Activated effector memory CD4-positive, alpha-beta T cell treated with anti-CD3 and anti-CD28 coated beads, Interleukin-2, amount 50 U/mL, for 16 hours (primary cell): ENCODE data around the gene ZNF827.

Source experiments
- DNase-seq: peaks from one replicate; pipeline ENCODE4 v3.0.0-alpha.2; 2020

Gene ZNF827

DNA sequence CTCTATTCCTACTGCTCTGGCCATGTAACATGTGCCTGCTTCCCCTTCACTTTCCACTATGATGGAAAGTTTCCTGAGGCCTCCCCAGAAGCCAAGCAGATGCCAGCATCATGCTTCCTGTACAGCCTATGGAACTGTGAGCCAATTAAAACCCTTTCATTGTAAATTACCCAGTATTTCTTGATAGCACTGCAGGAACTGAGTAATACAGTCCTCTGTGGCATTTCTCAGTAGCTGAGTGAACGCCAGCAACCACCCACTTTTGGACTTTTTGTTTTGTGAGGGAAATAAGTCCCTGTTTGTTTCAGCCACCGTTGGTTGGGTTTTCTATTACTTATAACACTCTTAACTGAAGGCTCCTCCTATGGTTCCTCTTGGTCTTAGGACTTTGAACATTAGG, 154.6 kb downstream of the ZNF827 start:
- no peak for DNase-seq

DNA sequence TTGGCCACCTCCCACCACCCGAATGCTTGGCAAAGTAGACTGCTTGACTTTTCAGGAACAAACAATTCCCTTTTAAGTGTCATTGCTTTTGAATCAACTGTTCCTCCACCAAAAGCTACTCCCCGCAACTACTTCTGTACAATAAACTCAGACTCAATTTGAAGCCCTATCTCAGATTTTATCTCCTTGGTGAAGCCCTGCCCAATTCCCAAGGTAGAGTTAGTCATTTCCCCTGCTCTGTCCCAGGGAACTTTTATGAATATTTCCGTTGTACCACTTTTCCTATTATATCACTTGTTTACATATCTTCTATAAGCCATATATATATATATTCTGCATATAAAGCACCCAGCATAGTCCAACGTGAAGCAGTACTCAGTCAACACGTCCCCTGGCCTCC, 155.9 kb downstream of the ZNF827 start:
- DNase-seq, result no peak

GRCh38 chr4:145781351-145781750, 157.3 kb downstream of the ZNF827 start:
- no peak for DNase-seq

DNA sequence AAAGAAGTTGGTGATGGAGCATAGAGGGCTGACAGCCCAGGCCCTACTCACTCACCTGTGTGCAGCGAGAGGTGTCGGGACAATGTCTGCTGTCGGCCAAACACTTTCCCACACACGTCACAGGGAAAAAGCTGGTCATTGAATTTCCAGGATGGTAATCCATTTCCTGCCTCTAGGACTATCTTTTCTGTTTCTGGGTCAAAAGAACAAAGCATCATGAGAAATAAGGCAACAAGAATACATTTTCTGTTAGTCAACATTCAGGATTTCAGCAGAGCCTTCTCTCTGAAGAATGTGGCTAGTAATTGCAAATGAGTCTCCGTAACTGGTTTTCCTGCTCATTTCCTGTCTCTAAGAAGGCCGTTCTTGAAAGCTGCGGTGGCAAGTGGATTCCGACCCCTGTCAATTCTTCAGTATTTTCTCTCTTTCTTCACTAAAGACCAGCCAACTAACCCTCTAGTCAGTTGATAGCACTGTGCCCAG, 159.3 kb downstream of the ZNF827 start:
- no peak for DNase-seq

- no peak for DNase-seq
These were observed 162.4 kb downstream of the ZNF827 start for GRCh38 chr4:145776208-145776607.

DNA sequence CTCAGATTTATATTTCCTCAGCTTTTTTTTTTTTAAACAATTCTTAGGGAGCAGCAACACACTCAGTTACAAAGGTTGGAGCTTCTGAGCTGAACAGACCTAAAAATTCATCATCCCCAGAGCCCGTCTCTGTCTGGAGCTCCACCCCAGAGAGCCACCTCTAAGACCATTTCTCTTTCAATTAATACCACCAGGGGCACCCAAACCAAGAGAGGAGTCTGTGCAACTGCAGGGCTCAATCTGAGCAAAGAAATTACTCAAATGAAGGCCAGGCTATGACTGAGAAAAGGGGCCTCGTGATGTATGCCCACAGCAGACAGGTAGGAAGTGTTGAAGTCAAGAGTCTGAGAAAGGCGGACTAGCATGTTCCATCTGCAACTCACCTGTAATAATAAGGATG, 163.2 kb downstream of the ZNF827 start:
- no peak for DNase-seq

- no peak for DNase-seq
These were observed 164.2 kb downstream of the ZNF827 start for GRCh38 chr4:145774473-145774872.

- no peak for DNase-seq
These were observed 164.9 kb downstream of the ZNF827 start for GRCh38 chr4:145773581-145774234.

DNA sequence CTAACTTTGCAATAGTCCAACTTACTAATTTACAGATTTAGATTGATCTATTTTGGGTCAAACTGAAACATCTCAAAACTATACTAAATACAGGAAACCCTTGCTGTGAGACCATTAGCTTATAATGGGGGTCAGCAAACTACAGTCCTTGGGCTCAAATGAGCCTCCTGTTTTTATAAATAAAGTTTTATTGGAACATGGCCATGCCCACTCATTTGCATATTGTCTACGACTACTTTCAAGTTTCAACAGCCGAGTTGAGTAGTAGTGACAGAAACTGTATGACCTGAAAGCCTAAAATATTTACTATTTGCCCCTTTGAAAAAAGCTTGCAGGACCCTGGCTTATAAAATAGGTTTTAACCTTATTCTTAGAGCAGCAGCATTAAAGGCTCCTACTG, 166.3 kb downstream of the ZNF827 start:
- DNase-seq, result no peak

- no peak for DNase-seq
These were observed 168.5 kb downstream of the ZNF827 start for GRCh38 chr4:145770124-145770523.

- DNase-seq, result no peak
These were observed 169.1 kb downstream of the ZNF827 start for GRCh38 chr4:145769450-145770037.

DNA sequence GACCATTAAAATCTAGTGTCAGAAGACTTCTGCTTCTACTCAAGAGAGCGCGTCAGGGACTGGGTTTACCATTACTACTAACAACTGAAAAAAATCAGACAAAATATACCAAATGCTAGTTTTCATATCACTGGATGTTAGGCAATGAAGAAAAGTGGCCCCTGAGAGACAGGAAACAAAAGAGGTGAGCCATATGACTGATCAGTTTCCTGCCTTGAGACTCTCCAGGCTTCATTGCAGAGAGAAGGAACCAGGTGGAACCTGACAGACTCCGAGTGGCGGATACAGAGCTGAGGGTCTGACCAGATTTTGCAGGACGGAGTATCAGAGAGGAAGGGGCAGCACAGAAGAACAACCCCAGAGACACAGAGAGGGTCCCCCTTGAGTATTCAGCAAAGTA, 172.3 kb downstream of the ZNF827 start:
- no peak for DNase-seq

- DNase-seq, result no peak
These were observed 175.2 kb downstream of the ZNF827 start for GRCh38 chr4:145763399-145763798.

DNA sequence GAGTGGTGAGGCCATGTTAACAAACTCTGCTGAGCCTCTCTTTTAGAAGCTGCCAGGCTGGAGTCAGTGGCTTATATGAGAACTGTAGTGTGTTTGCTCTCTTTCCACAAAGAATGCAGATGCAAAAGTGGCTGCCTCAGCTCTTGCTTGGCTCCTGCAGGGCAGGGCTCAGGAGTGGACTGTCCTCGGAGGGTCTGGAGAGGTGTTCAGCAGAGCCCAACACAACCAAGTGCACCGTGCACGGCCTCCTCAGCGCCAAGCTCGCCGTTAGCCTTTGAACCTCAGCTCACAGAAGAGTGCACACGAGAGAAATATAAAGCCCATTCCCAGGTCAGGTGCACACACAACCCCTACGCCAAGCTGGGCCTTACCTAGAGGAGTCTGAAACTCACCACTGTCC, 175.9 kb downstream of the ZNF827 start:
- no peak for DNase-seq

DNA sequence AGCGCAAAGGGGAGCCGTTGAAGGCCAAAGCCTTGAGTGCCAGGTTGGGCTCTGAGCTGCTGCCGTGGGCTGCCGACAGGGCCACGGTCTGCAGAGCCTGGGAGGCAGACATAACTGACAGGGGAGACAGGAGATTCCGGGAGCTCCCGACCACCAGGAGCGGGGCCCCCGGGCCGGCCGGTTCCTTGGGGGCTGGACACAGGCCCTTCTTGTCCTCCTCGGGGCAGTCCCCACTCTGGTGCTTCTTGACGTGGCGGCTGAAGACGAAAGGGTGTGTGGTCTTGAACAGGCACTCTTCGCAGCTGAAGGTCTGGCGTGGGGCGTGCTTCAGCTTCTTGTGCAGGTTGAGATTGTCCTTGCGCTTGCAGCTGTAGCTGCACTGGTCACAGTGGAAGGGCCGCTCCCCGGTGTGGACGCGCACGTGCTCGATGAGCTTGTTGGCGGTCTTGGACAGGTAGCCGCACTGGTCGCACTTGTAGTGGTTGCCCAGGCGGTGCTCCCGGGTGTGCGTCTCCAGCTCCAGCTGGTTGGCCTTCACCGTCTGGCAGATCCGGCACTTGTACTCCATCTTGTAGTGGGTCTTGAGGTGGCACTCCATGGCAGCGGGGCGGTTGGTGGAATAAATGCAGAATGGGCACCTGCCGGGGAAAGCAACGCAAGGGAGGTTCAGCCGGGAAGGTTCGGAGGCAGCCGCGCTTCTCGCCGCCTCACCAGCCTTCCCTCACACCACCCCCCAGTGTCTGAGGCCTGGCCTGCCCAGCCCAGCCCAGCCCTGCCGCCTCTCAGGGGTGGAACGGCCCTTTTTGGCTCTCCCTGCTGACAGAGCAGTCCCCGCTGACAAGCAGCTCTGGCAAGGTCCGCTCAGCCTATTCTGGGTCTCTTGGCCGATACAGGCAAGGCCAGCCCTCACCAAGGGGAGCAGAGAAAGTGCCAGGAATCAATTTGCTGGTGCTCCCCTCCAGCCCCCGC, 177.4 kb downstream of the ZNF827 start:
- no peak for DNase-seq

GRCh38 chr4:145760176-145760575, 178.4 kb downstream of the ZNF827 start:
- no peak for DNase-seq

DNA sequence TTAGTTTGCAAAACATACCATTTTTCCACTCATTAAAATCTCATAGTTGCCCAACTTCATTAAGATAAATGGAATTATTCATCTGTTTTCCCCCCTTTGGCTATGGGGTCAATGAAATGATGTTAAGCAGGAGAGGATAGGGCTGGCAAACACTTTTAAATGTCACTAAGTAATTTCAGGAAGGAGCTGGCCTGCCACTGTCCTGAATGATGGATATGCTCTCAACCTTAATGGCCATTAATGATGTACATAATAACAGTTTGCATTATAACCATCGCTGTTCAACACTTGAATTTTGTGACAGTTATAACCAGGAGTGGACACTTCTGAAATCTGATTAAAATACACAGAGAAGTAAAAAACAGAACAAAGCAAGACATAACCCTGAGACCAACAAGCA, 181.4 kb downstream of the ZNF827 start:
- DNase-seq, result no peak

- DNase-seq, result no peak
These were observed 182.4 kb downstream of the ZNF827 start for GRCh38 chr4:145756244-145756643.

DNA sequence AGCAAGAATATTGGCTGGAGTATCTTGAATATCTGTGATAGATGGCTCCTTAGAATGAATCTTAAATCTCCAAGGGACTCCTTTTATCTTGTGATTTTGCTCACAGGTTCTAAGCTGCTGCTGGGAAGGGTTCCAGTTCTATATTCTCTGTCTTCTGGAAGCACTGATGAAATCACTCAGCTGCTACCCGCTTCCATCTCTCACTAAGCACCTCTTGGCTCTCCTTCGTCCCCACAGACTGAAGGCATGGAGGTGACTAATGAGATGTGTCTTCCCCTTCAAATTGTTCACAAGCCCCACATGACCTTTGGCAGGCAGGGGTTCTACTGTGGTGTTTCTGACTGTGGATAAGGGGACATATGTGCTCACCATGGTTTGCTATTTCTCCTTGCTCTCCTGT, 182.8 kb downstream of the ZNF827 start:
- DNase-seq, result no peak

DNA sequence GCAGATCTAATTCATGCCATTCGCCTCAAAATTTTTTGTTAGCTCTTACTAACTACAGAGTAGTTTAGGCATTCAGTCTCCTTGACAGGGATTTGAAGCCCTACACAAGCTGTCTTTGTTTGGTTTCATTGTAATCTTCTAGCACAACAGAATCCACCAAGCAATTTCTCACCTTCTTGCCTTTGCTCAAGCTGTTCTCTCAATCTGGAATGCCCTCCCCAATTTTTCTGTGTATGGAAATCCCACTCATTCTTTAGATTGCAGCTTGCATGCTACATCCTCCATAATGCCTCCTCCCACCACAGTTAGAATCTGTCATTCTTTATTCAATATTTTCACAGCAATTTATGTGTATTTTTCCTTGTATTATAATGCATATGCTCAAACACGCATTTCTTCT, 195.0 kb downstream of the ZNF827 start:
- DNase-seq, result no peak

GRCh38 chr4:145740806-145741205, 197.8 kb downstream of the ZNF827 start:
- DNase-seq, result no peak

GRCh38 chr4:145739845-145740244, 198.8 kb downstream of the ZNF827 start:
- no peak for DNase-seq

GRCh38 chr4:145736241-145736831, 202.3 kb downstream of the ZNF827 start:
- DNase-seq, result no peak
